GM19372 (cell line): ENCODE data around the gene TMSB4X.

Experiments used
- ATAC-seq: cut with Tn5 transposase; IDR thresholded peaks from one replicate; pipeline ENCODE4 v1.9.1; 2021; ENCODE audit warnings: mild to moderate bottlenecking, low read depth, moderate library complexity; ENCODE audit not compliant: unreplicated experiment

Gene TMSB4X

GRCh38 chrX:12992544-12993118 lies 17.7 kb downstream of the TMSB4X start:
- no peak for ATAC-seq

GRCh38 chrX:12993826-12994225 lies 18.9 kb downstream of the TMSB4X start:
- ATAC-seq, result no peak

GRCh38 chrX:12994321-12994720 lies 19.4 kb downstream of the TMSB4X start:
- no peak for ATAC-seq

- no peak for ATAC-seq
These were observed 22.1 kb downstream of the TMSB4X start for GRCh38 chrX:12996934-12997435.

GRCh38 chrX:12997906-12998687 lies 23.2 kb downstream of the TMSB4X start:
- ATAC-seq, result no peak

- no peak for ATAC-seq
These were observed 24.5 kb downstream of the TMSB4X start for GRCh38 chrX:12999422-12999821.

- ATAC-seq, result no peak
These were observed 25.4 kb downstream of the TMSB4X start for GRCh38 chrX:13000301-13000811.

- ATAC-seq, result no peak
These were observed 26.2 kb downstream of the TMSB4X start for GRCh38 chrX:13001097-13001496.

GRCh38 chrX:13001961-13002671 lies 27.2 kb downstream of the TMSB4X start:
- ATAC-seq, result no peak

GRCh38 chrX:13005661-13006473 lies 31.0 kb downstream of the TMSB4X start:
- no peak for ATAC-seq

- ATAC-seq, result no peak
These were observed 32.7 kb downstream of the TMSB4X start for GRCh38 chrX:13007519-13008188.

- ATAC-seq, result no peak
These were observed 33.3 kb downstream of the TMSB4X start for GRCh38 chrX:13008189-13008533.

- ATAC-seq, result no peak
These were observed 33.9 kb downstream of the TMSB4X start for GRCh38 chrX:13008851-13009250.

- no peak for ATAC-seq
These were observed 34.4 kb downstream of the TMSB4X start for GRCh38 chrX:13009273-13009672.

GRCh38 chrX:13009844-13010243 lies 34.9 kb downstream of the TMSB4X start:
- no peak for ATAC-seq

GRCh38 chrX:13010546-13010945 lies 35.6 kb downstream of the TMSB4X start:
- no peak for ATAC-seq

- ATAC-seq, result peak; percentile 78
These were observed 38.6 kb downstream of the TMSB4X start for GRCh38 chrX:13013363-13014110.

- ATAC-seq, result peak; percentile 19
These were observed 39.5 kb downstream of the TMSB4X start for GRCh38 chrX:13014111-13015096.
